Measurements from ENCODE around the gene DNAH7. TPM values are rescaled to one million over a fixed set of nuclear protein-coding genes. Genes with fewer than 3 reads are reported as not detected.

DNAH7 gene
- total and polyA plus RNA-seq, 2 donors (not counting 1 experiment from before 2014, with no cell fraction given): 0.01 to 0.05 TPM

- Histone ChIP-seq H3K36me3 (replicated peaks in 1 of 2; ENCODE audit: control extremely low read depth in 1 of 2, control insufficient read depth in 1 of 2, extremely low read depth in 1 of 2, insufficient read depth in 2 of 2, low read length in 1 of 2) (no peaks in the 10 kb centered on the region), H3K27ac (ENCODE audit: low read length in 2 of 2) (no peak overlapping the region), H2AFZ (ENCODE audit: insufficient read depth, low read depth, low read length, poor library complexity, severe bottlenecking) (no peak overlapping the region), H3K79me2 (ENCODE audit: control insufficient read depth, insufficient read depth, low read length) (no peaks in the 10 kb centered on the region), H3K9ac (ENCODE audit: low read length) (no peak overlapping the region), H3K27me3 (replicated peaks in 1 of 4; ENCODE audit: control extremely low read depth in 1 of 4, control insufficient read depth in 3 of 4, insufficient read depth in 4 of 4, low read length in 3 of 4) (no peaks in the 10 kb centered on the region), H4K20me1 (ENCODE audit: control insufficient read depth, insufficient read depth, low read length, poor library complexity, severe bottlenecking) (no peaks in the 10 kb centered on the region), H3K4me1 (ENCODE audit: control insufficient read depth in 2 of 2, insufficient read depth in 2 of 2, low read length in 2 of 2) (no peaks in the 10 kb centered on the region), H3K4me3 (ENCODE audit: control extremely low read depth in 1 of 5, extremely low read depth in 1 of 5, insufficient read depth in 1 of 5, low read depth in 2 of 5, low read length in 4 of 5) (no peak overlapping the region), H3K9me3 (ENCODE audit: control extremely low read depth in 1 of 3, control insufficient read depth in 2 of 3, insufficient read depth in 1 of 3, low read length in 2 of 3) (peaks cover 2 to 15% (median 11%) of the 10 kb centered on the region in 3 donors), H3K4me2 (replicated peaks; ENCODE audit: low read depth, low read length, poor library complexity, severe bottlenecking) (no peak overlapping the region)
- H3K9me3 Mint-ChIP-seq (ENCODE audit: insufficient read depth): peaks cover 17% of the 10 kb centered on the region
- no peak for ATAC-seq (ENCODE audit: low read depth)
- no peak for DNase-seq
- H3K4me3 Mint-ChIP-seq: no peak overlapping the region
- no peak overlapping the region for H3K27ac Mint-ChIP-seq
- CTCF ChIA-PET: no interaction called here
- TF ChIP-seq EZH2 (IDR thresholded peaks at IDR 0.05; ENCODE audit: borderline replicate concordance, insufficient read depth, low read depth, low read length, poor library complexity, severe bottlenecking) (no peak), CTCF (IDR thresholded peaks at IDR 0.05) (no peak)
- H3K4me1 Mint-ChIP-seq: no peaks in the 10 kb centered on the region
- intact Hi-C loops (cut with micrococcal nuclease): no loop called here
- no peaks in the 10 kb centered on the region for H3K27me3 Mint-ChIP-seq
- POLR2A ChIA-PET: no interaction called here
Observed at GRCh38 chr2:195763866-195764265, 304.8 kb downstream of the DNAH7 start.

DNA sequence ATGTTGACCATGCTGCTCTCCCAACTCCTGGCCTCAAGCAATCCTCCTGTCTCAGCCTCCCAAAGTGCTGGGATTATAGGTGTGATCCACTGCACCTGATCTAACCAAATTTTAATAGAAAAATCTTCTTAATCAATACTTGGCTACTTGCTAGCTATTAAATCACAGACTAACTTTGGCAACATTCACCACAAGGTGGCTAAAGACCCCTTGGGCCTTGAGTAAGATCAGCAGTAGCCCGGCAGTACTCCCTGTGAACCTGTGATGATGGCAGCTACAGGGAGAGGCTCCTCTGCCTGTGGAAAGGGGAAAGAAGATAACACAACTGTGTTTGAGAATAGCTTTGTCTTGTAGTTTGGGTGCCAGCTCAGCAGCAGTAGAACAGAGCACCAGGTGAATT, 308.8 kb downstream of the DNAH7 start:
- no peaks in the 10 kb centered on the region for H3K36me3 ChIP-seq (replicated peaks in 1 of 2; ENCODE audit: control extremely low read depth in 1 of 2, control insufficient read depth in 1 of 2, extremely low read depth in 1 of 2, insufficient read depth in 2 of 2, low read length in 1 of 2)
- TF ChIP-seq EZH2 (IDR thresholded peaks at IDR 0.05; ENCODE audit: borderline replicate concordance, insufficient read depth, low read depth, low read length, poor library complexity, severe bottlenecking) (no peak), CTCF (IDR thresholded peaks at IDR 0.05) (no peak)

More for the DNA sequence above, 308.8 kb downstream of the DNAH7 start:
- CTCF ChIA-PET: no interaction called here
- POLR2A ChIA-PET: no interaction called here
- Mint-ChIP-seq H3K9me3 (ENCODE audit: insufficient read depth) (peaks cover 13% of the 10 kb centered on the region), H3K27me3 (no peaks in the 10 kb centered on the region), H3K27ac (no peak overlapping the region), H3K4me1 (no peaks in the 10 kb centered on the region), H3K4me3 (no peak overlapping the region)
- 100% methylated on average over 1 of the region's 1 CpG for WGBS (ENCODE audit: insufficient coverage)
- no peak overlapping the region for H3K4me3 ChIP-seq (ENCODE audit: control extremely low read depth in 1 of 5, extremely low read depth in 1 of 5, insufficient read depth in 1 of 5, low read depth in 2 of 5, low read length in 4 of 5)
- H4K20me1 ChIP-seq (ENCODE audit: control insufficient read depth, insufficient read depth, low read length, poor library complexity, severe bottlenecking): no peaks in the 10 kb centered on the region
- no peak for ATAC-seq (ENCODE audit: low read depth)
- H3K79me2 ChIP-seq (ENCODE audit: control insufficient read depth, insufficient read depth, low read length): no peaks in the 10 kb centered on the region
- H3K4me2 ChIP-seq (replicated peaks; ENCODE audit: low read depth, low read length, poor library complexity, severe bottlenecking): no peak overlapping the region
- H2AFZ ChIP-seq (ENCODE audit: insufficient read depth, low read depth, low read length, poor library complexity, severe bottlenecking): no peak overlapping the region
- no peak for DNase-seq
- H3K9me3 ChIP-seq (ENCODE audit: control extremely low read depth in 1 of 3, control insufficient read depth in 2 of 3, insufficient read depth in 1 of 3, low read length in 2 of 3): peaks cover 2 to 17% (median 7%) of the 10 kb centered on the region in 3 donors
- no peaks in the 10 kb centered on the region for H3K27me3 ChIP-seq (replicated peaks in 1 of 4; ENCODE audit: control extremely low read depth in 1 of 4, control insufficient read depth in 3 of 4, insufficient read depth in 4 of 4, low read length in 3 of 4)
- H3K27ac ChIP-seq (ENCODE audit: low read length in 2 of 2): no peak overlapping the region
- H3K4me1 ChIP-seq (ENCODE audit: control insufficient read depth in 2 of 2, insufficient read depth in 2 of 2, low read length in 2 of 2): no peaks in the 10 kb centered on the region
- H3K9ac ChIP-seq (ENCODE audit: low read length): no peak overlapping the region
- intact Hi-C loops (cut with micrococcal nuclease): no loop called here
